WTC11 (cell line): ENCODE measurements around the gene ZNF586.

Experiments used
- AR ChIP-seq: fragments of 250-450 bp; sonication (Bioruptor Pico); IDR thresholded peaks from 2 replicates; pipeline ENCODE4 v1.9.0; 2021; ENCODE audit warnings: mild to moderate bottlenecking
- CTCF ChIP-seq: fragments of 200-600 bp; IDR thresholded peaks from 2 replicates; pipeline ENCODE4 v1.8.0; 2022; ENCODE audit warnings: antibody characterized with exemption
- JUN ChIP-seq: sonication (generic); formaldehyde crosslinking; IDR thresholded peaks from 2 replicates; pipeline ENCODE4 v1.8.0; 2023; ENCODE audit warnings: mild to moderate bottlenecking, missing genetic modification reagents
- ZNF263 ChIP-seq: sonication (generic); formaldehyde crosslinking; IDR thresholded peaks from 2 replicates; pipeline ENCODE4 v1.8.1; 2022; ENCODE audit warnings: low read depth, mild to moderate bottlenecking, moderate library complexity, missing genetic modification reagents

- no peak for TF ChIP-seq CTCF
- TF ChIP-seq JUN: no peak
- no peak for TF ChIP-seq AR (CRISPR knock-in tag)
- TF ChIP-seq ZNF263 (CRISPR knock-in tag): no peak
These were observed 56.0 kb downstream of the ZNF586 start for GRCh38 chr19:57825511-57825910.
